Mucosa of stomach (tissue), 1 donor: ENCODE data around the gene LTBP1.
"Not testable (repeated sequence)": the region's sequence is repeated elsewhere in the genome, so short reads cannot be mapped to it uniquely, and the experiment has no call there.

Experiments used
- H3K27me3 ChIP-seq: one replicate; pipeline ENCODE4 v1.7.0; 2013; ENCODE audit warnings: mild to moderate bottlenecking, low read length; ENCODE audit not compliant: control insufficient read depth, insufficient read depth
- H3K36me3 ChIP-seq: one replicate; pipeline ENCODE4 v1.7.0; 2013; ENCODE audit warnings: low read length; ENCODE audit not compliant: control insufficient read depth, insufficient read depth
- H3K4me1 ChIP-seq: one replicate; pipeline ENCODE4 v1.7.0; 2013; ENCODE audit warnings: mild to moderate bottlenecking, low read length; ENCODE audit not compliant: control insufficient read depth, insufficient read depth
- H3K4me3 ChIP-seq: one replicate; pipeline ENCODE4 v1.7.0; 2013; ENCODE audit warnings: low read length
- H3K9ac ChIP-seq: one replicate; pipeline ENCODE4 v1.7.0; 2013; ENCODE audit warnings: mild to moderate bottlenecking, low read length, moderate library complexity
- H3K9me3 ChIP-seq: one replicate; pipeline ENCODE4 v1.7.0; 2013; ENCODE audit warnings: mild to moderate bottlenecking, low read length, moderate library complexity; ENCODE audit not compliant: control insufficient read depth
- donor health status: Pancreatic carcinoma.

The LTBP1 gene

GRCh38 chr2:33160191-33160590 is 213.4 kb downstream of the LTBP1 start:
- no peaks in the 10 kb centered on the region for H3K4me1 ChIP-seq
- H3K27me3 ChIP-seq = no peaks in the 10 kb centered on the region
- no peak overlapping the region for H3K4me3 ChIP-seq
- no peaks in the 10 kb centered on the region for H3K36me3 ChIP-seq
- no peak overlapping the region for H3K9ac ChIP-seq
- no peaks in the 10 kb centered on the region for H3K9me3 ChIP-seq

- Histone ChIP-seq H3K9ac (no peak overlapping the region), H3K4me3 (no peak overlapping the region), H3K4me1 (no peaks in the 10 kb centered on the region), H3K27me3 (no peaks in the 10 kb centered on the region), H3K36me3 (no peaks in the 10 kb centered on the region), H3K9me3 (no peaks in the 10 kb centered on the region)
These were observed 219.6 kb downstream of the LTBP1 start for GRCh38 chr2:33166287-33166881.

GRCh38 chr2:33167622-33168245 is 221.0 kb downstream of the LTBP1 start:
- Histone ChIP-seq H3K4me3 (no peak overlapping the region), H3K27me3 (no peaks in the 10 kb centered on the region), H3K4me1 (no peaks in the 10 kb centered on the region), H3K9me3 (no peaks in the 10 kb centered on the region), H3K36me3 (no peaks in the 10 kb centered on the region), H3K9ac (no peak overlapping the region)

- Histone ChIP-seq H3K27me3 (no peaks in the 10 kb centered on the region), H3K4me1 (no peaks in the 10 kb centered on the region), H3K4me3 (no peak overlapping the region), H3K36me3 (no peaks in the 10 kb centered on the region), H3K9me3 (no peaks in the 10 kb centered on the region), H3K9ac (no peak overlapping the region)
These were observed 221.7 kb downstream of the LTBP1 start for GRCh38 chr2:33168425-33168824.

- no peaks in the 10 kb centered on the region for H3K4me1 ChIP-seq
- H3K9me3 ChIP-seq = no peaks in the 10 kb centered on the region
- no peak overlapping the region for H3K9ac ChIP-seq
- H3K27me3 ChIP-seq = no peaks in the 10 kb centered on the region
- no peaks in the 10 kb centered on the region for H3K36me3 ChIP-seq
- H3K4me3 ChIP-seq = no peak overlapping the region
These were observed 222.2 kb downstream of the LTBP1 start for GRCh38 chr2:33168922-33169321.

GRCh38 chr2:33170251-33170650 is 223.5 kb downstream of the LTBP1 start:
- H3K27me3 ChIP-seq, H3K9ac ChIP-seq, H3K4me1 ChIP-seq, H3K4me3 ChIP-seq, H3K36me3 ChIP-seq, H3K9me3 ChIP-seq: not testable (repeated sequence)

- H3K4me3 ChIP-seq = no peak overlapping the region
- H3K4me1 ChIP-seq = no peaks in the 10 kb centered on the region
- H3K9me3 ChIP-seq = no peaks in the 10 kb centered on the region
- no peaks in the 10 kb centered on the region for H3K27me3 ChIP-seq
- H3K36me3 ChIP-seq = no peaks in the 10 kb centered on the region
- no peak overlapping the region for H3K9ac ChIP-seq
These were observed 230.9 kb downstream of the LTBP1 start for GRCh38 chr2:33177627-33178026.

GRCh38 chr2:33178209-33178608 is 231.5 kb downstream of the LTBP1 start:
- H3K27me3 ChIP-seq = no peaks in the 10 kb centered on the region
- H3K4me3 ChIP-seq = no peak overlapping the region
- H3K9ac ChIP-seq = no peak overlapping the region
- no peaks in the 10 kb centered on the region for H3K4me1 ChIP-seq
- no peaks in the 10 kb centered on the region for H3K36me3 ChIP-seq
- H3K9me3 ChIP-seq = no peaks in the 10 kb centered on the region

GRCh38 chr2:33180915-33181314 is 234.2 kb downstream of the LTBP1 start:
- H3K9me3 ChIP-seq = no peaks in the 10 kb centered on the region
- no peaks in the 10 kb centered on the region for H3K27me3 ChIP-seq
- H3K36me3 ChIP-seq = no peaks in the 10 kb centered on the region
- H3K4me1 ChIP-seq = no peaks in the 10 kb centered on the region
- no peak overlapping the region for H3K9ac ChIP-seq
- H3K4me3 ChIP-seq = no peak overlapping the region

GRCh38 chr2:33181466-33181865 is 234.7 kb downstream of the LTBP1 start:
- no peaks in the 10 kb centered on the region for H3K27me3 ChIP-seq
- no peaks in the 10 kb centered on the region for H3K36me3 ChIP-seq
- H3K4me1 ChIP-seq = no peaks in the 10 kb centered on the region
- no peaks in the 10 kb centered on the region for H3K9me3 ChIP-seq
- H3K4me3 ChIP-seq = no peak overlapping the region
- no peak overlapping the region for H3K9ac ChIP-seq

- Histone ChIP-seq H3K36me3 (no peaks in the 10 kb centered on the region), H3K9ac (no peak overlapping the region), H3K27me3 (no peaks in the 10 kb centered on the region), H3K9me3 (no peaks in the 10 kb centered on the region), H3K4me3 (no peak overlapping the region), H3K4me1 (no peaks in the 10 kb centered on the region)
These were observed 237.3 kb downstream of the LTBP1 start for GRCh38 chr2:33184041-33184440.

- Histone ChIP-seq H3K36me3 (no peaks in the 10 kb centered on the region), H3K9ac (no peak overlapping the region), H3K4me1 (no peaks in the 10 kb centered on the region), H3K4me3 (no peak overlapping the region), H3K27me3 (no peaks in the 10 kb centered on the region), H3K9me3 (no peaks in the 10 kb centered on the region)
These were observed 240.2 kb downstream of the LTBP1 start for GRCh38 chr2:33186937-33187336.

- Histone ChIP-seq H3K9ac (no peak overlapping the region), H3K4me1 (no peaks in the 10 kb centered on the region), H3K9me3 (no peaks in the 10 kb centered on the region), H3K4me3 (no peak overlapping the region), H3K36me3 (no peaks in the 10 kb centered on the region), H3K27me3 (no peaks in the 10 kb centered on the region)
These were observed 242.0 kb downstream of the LTBP1 start for GRCh38 chr2:33188799-33189198.
